Measurements from ENCODE around the gene CD300LF.
A peak's percentile ranks its signal among the peaks of the same experiment; 100 is the strongest.

CD300LF gene

GRCh38 chr17:74740173-74740572 is 27.4 kb upstream of the CD300LF start:
- TF ChIP-seq CTCF (conservative IDR thresholded peaks at IDR 0.05) = no peak
- no peak overlapping the region for H3K27ac ChIP-seq

GRCh38 chr17:74739227-74739831 is 26.6 kb upstream of the CD300LF start:
- no peak overlapping the region for H3K27ac ChIP-seq
- no peak for TF ChIP-seq CTCF (conservative IDR thresholded peaks at IDR 0.05)

GRCh38 chr17:74738051-74738996 is 25.6 kb upstream of the CD300LF start:
- no peak overlapping the region for H3K27ac ChIP-seq
- TF ChIP-seq CTCF (conservative IDR thresholded peaks at IDR 0.05) = no peak

- H3K27ac ChIP-seq = no peak overlapping the region; the same call in 1 of the 2 replicates
- peak; percentile 57 for TF ChIP-seq CTCF (conservative IDR thresholded peaks at IDR 0.05)
These were observed 24.8 kb upstream of the CD300LF start for GRCh38 chr17:74737299-74738050.

GRCh38 chr17:74736513-74737298 is 24.0 kb upstream of the CD300LF start, which contains the start of gene RAB37:
RAB37 (plus strand) TSS chr17:74737256; CDS start chr17:74737273, 17 bp downstream.
- H3K27ac ChIP-seq = no peak within 1 kb of the TSS; the same call in 1 of the 2 replicates
- TF ChIP-seq CTCF (conservative IDR thresholded peaks at IDR 0.05) = peak; percentile 38

- H3K27ac ChIP-seq = no peak overlapping the region
- TF ChIP-seq CTCF (conservative IDR thresholded peaks at IDR 0.05) = no peak
These were observed 21.5 kb upstream of the CD300LF start for GRCh38 chr17:74734256-74734655.

All from VCaP (cell line).